ENCODE data around the gene MYOM1.

The MYOM1 gene

DNA sequence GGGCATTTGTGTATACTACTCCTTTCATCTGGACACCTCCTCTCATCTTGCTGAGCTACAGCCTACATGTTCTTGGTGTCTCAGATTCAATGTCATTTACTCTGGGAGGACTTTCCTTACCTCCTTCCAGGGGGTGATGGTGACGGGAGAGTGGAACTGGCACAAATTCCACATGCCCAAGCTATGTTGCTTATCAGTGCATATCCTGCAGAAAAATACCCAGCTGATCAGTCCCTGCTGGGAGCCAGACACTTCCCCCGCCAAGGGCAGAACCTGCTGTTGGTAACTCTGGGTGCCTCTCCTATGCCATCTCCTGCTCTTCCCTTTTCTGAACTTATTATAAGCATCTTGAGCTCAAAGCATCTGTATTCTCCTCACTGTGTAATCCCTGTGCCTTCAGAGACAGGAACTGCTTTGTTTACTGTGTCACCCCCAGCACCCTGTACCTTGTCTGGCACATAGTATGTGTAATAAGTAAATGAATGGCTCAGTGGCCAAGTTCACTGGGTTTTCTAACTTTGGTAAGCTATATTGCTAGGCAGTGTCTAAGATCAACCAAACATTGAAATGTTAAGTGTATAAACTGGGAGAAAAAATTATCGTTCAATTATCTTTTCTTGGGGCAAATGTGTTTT, 119.2 kb downstream of the MYOM1 start:
- no peak overlapping the region for H3K27ac ChIP-seq
- TF ChIP-seq CTCF (conservative IDR thresholded peaks at IDR 0.05) (no peak), ZFX (IDR thresholded peaks at IDR 0.05) (no peak)

DNA sequence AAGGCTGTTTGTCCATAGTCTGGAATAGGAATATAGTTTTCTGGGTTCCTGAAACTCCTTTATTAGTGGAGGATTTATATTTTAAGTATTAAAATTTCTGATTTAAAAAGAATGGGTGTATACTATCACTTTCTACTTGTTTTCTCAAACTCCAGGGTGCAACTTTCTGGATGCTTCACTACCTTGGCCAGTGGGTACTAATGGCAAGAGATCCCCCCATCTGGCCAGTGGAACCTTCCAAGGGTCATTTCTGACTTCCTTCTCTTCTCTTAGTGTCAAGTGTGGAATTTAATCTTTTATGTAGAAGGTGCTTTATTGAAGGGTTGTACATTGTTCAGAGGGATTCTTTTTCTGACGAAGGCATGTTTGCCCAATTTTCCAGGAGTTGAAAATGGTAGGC, 120.4 kb downstream of the MYOM1 start:
- no peak overlapping the region for H3K27ac ChIP-seq
- TF ChIP-seq ZFX (IDR thresholded peaks at IDR 0.05) (no peak), CTCF (conservative IDR thresholded peaks at IDR 0.05) (no peak)

- H3K27ac ChIP-seq: no peak overlapping the region
- TF ChIP-seq CTCF (conservative IDR thresholded peaks at IDR 0.05) (no peak), ZFX (IDR thresholded peaks at IDR 0.05) (no peak)
Observed at GRCh38 chr18:3097082-3097481, 122.7 kb downstream of the MYOM1 start.

DNA sequence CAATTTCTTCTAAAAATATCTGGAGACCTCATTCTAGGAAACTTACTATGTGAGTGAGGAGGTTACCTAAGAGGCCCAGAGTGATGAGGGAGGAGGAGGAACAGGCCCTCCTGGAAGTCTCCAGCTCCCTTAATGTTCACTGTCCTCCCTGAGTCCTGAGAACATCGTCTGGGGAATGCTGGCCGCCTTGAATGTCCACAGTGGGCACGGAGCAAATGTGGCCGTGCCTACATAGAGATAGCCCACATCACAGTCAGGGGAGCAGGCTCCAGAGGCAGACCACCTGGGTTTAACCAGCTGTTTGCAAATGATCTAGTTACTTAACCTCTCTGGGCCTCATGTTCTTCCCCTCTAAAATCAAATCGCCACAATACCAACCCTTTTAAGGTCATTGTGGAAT, 123.8 kb downstream of the MYOM1 start:
- TF ChIP-seq ZFX (IDR thresholded peaks at IDR 0.05): no peak
- TF ChIP-seq CTCF (conservative IDR thresholded peaks at IDR 0.05): no peak
- no peak overlapping the region; the same call in 1 of the 2 replicates for H3K27ac ChIP-seq

DNA sequence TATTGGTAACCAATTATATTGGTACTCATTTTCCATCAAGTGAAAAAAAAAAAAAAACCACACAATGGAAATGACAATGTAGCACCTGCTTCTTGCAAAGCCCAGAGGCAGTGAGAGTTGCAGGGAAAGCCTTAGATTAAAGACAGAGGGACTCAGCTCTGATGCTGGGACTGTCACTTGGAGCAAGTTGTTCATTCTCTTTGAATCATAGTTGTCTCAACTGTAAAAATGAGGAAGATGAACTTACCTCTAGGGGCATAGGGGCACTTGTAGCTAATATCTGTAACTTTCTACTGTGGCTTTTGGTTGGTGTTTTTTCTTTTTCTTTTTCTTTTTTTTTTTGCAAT, 125.5 kb downstream of the MYOM1 start:
- peak overlapping the region; percentile 68 for H3K27ac ChIP-seq
- TF ChIP-seq CTCF (conservative IDR thresholded peaks at IDR 0.05) (peak; percentile 13), ZFX (IDR thresholded peaks at IDR 0.05) (no peak)

- no peak for TF ChIP-seq CTCF (conservative IDR thresholded peaks at IDR 0.05)
- TF ChIP-seq ZFX (IDR thresholded peaks at IDR 0.05): no peak
- peak overlapping the region; percentile 28; the same call in 1 of the 2 replicates for H3K27ac ChIP-seq
Observed at GRCh38 chr18:3093624-3094337, 126.0 kb downstream of the MYOM1 start.

- H3K27ac ChIP-seq: peak overlapping the region; percentile 33; the same call in 1 of the 2 replicates
- no peak for TF ChIP-seq ZFX (IDR thresholded peaks at IDR 0.05)
- TF ChIP-seq CTCF (conservative IDR thresholded peaks at IDR 0.05): no peak
Observed at GRCh38 chr18:3092727-3093126, 127.0 kb downstream of the MYOM1 start.
